HEK293T (cell line): ENCODE data around the gene CAPZB.

Experiments
- ARNT ChIP-seq: fragments of 450-650 bp; IDR thresholded peaks from 2 replicates; pipeline ENCODE4 v1.6.1; 2017; ENCODE audit warnings: mild to moderate bottlenecking
- BHLHE40 ChIP-seq: fragments of 450-650 bp; IDR thresholded peaks from 2 replicates; pipeline ENCODE4 v1.6.1; 2016; ENCODE audit warnings: mild to moderate bottlenecking, moderate library complexity, borderline replicate concordance
- CTBP1 ChIP-seq: fragments of 450-650 bp; IDR thresholded peaks from 2 replicates; pipeline ENCODE4 v1.6.1; 2016; ENCODE audit warnings: borderline replicate concordance
- FOXK2 ChIP-seq: fragments of 450-650 bp; IDR thresholded peaks from 2 replicates; pipeline ENCODE4 v1.6.1; 2016; ENCODE audit warnings: mild to moderate bottlenecking
- FOXM1 ChIP-seq: fragments of 450-650 bp; IDR thresholded peaks from 2 replicates; pipeline ENCODE4 v1.6.1; 2017; ENCODE audit warnings: mild to moderate bottlenecking, borderline replicate concordance
- L3MBTL2 ChIP-seq: fragments of 450-650 bp; conservative IDR thresholded peaks from 2 replicates; pipeline ENCODE4 v1.6.1; 2016; ENCODE audit warnings: mild to moderate bottlenecking
- LEF1 ChIP-seq: fragments of 450-650 bp; IDR thresholded peaks from 2 replicates; pipeline ENCODE4 v1.6.1; 2017; ENCODE audit warnings: mild to moderate bottlenecking, borderline replicate concordance
- PKNOX1 ChIP-seq: fragments of 450-650 bp; IDR thresholded peaks from 2 replicates; pipeline ENCODE4 v1.6.1; 2016
- SP1 ChIP-seq: fragments of 450-650 bp; IDR thresholded peaks from 2 replicates; pipeline ENCODE4 v1.6.1; 2017

GRCh38 chr1:19376428-19377372 is 108.6 kb downstream of the CAPZB start:
- TF ChIP-seq FOXM1, result no peak
- TF ChIP-seq CTBP1, result no peak
- TF ChIP-seq FOXK2, result no peak
- no peak for TF ChIP-seq BHLHE40
- TF ChIP-seq SP1, result no peak
- TF ChIP-seq L3MBTL2, result no peak
- no peak for TF ChIP-seq LEF1
- TF ChIP-seq ARNT, result no peak
- TF ChIP-seq PKNOX1, result no peak
